ENCODE measurements around the gene MYL1.

MYL1 gene

DNA sequence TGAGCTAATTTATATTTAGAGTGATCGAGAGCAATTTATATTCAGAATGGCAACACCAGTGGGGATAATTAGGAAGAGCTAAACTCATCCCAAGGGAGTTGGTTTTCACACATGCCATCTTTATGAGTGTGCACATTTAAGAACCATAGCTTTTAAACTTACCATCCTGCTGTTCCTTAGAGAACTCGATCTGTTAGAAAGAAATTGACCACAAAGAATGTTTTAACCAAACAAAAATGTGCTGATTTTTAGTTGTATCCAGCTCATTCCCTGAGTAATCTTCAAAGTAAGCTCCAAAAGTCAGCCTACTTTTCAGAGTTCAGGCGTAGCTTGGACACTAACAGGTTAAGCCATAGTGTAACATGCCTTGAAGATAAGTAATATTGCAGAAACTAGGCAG is 12.6 kb downstream of the MYL1 start:
- no peak overlapping the region for H3K27ac ChIP-seq
- no peak for TF ChIP-seq CTCF (conservative IDR thresholded peaks at IDR 0.05)

- H3K27ac ChIP-seq: no peak overlapping the region
- no peak for TF ChIP-seq CTCF (conservative IDR thresholded peaks at IDR 0.05)
These were observed 15.1 kb downstream of the MYL1 start for GRCh38 chr2:210299866-210300373.

- TF ChIP-seq CTCF (conservative IDR thresholded peaks at IDR 0.05): no peak
- H3K27ac ChIP-seq: no peak overlapping the region
These were observed 26.6 kb downstream of the MYL1 start for GRCh38 chr2:210288408-210288807.

GRCh38 chr2:210287301-210287700 is 27.7 kb downstream of the MYL1 start:
- no peak for TF ChIP-seq CTCF (conservative IDR thresholded peaks at IDR 0.05)
- no peak overlapping the region for H3K27ac ChIP-seq

DNA sequence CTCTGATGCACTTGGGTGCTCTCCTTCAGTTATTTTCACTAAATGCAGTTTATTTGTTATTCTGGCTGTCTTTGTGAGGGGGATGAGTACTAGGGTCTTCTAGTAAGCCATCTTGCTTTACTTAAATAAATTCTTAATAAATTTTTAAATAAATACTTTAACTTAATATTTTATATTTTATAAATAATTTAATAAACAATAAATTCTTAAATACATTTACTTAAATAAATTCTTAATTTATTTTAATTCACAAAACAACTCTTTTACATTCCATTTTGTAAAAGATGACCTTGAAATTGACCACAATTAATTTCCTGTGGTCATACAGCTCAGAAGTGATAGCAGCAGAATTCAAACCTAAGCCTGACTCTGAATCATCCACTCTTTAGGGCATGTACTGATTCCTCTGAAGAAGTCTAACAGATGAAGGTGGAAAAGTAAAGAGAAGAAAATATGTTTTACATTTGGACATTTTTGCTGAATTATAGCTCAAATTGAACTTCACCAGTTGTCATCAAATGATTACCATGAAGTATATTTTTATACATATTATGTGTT is 28.8 kb downstream of the MYL1 start:
- TF ChIP-seq CTCF (conservative IDR thresholded peaks at IDR 0.05): no peak
- no peak overlapping the region for H3K27ac ChIP-seq

DNA sequence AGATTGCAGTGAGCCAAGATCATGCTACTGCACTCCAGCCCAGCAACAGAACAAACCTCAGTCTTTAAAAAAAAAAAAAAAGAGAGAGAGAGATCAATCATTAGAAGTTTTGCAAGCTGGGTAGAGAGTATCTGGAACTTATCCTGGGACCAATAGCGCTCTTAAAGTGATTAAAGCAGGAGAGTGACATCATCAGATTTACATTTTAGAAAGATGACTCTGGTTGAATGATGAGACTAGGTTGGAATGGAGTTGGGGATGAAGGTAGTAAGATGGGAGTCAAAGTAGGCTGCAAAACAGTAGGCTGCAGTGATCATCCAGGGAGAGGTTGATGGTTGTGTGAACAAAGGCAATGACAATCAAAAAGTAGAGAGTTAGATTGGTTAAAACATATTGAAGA is 37.8 kb downstream of the MYL1 start:
- no peak for TF ChIP-seq CTCF (conservative IDR thresholded peaks at IDR 0.05)
- H3K27ac ChIP-seq: no peak overlapping the region

- no peak for TF ChIP-seq CTCF (conservative IDR thresholded peaks at IDR 0.05)
- H3K27ac ChIP-seq: no peak overlapping the region
These were observed 43.7 kb downstream of the MYL1 start for GRCh38 chr2:210271300-210271699.
